Activated CD4-positive, alpha-beta memory T cell treated with anti-CD3 and anti-CD28 coated beads for 36 hours (primary cell): ENCODE data around the gene NUP93. TPM values are rescaled to one million over a fixed set of nuclear protein-coding genes. Genes with fewer than 3 reads are reported as not detected.
A peak's percentile ranks its signal among the peaks of the same experiment; 100 is the strongest.
"Not testable (repeated sequence)": the region's sequence is repeated elsewhere in the genome, so short reads cannot be mapped to it uniquely, and the experiment has no call there.

ENCODE experiments used
- CTCF ChIA-PET: fragments of 350-600 bp; sonication (Branson Sonifier 250); formaldehyde crosslinking; loops from one replicate; lab custom pipeline; 2021; ENCODE audit warnings: antibody characterized with exemption, inconsistent platforms; lab: Charles Lee
- POLR2A ChIA-PET: fragments of 350-600 bp; sonication (Branson Sonifier 250); formaldehyde crosslinking; loops from one replicate; lab custom pipeline; 2021; ENCODE audit warnings: antibody characterized with exemption; lab: Charles Lee
- DNase-seq: peaks from one replicate; pipeline ENCODE4 v3.0.0-alpha.2; 2020
- H3K27ac Mint-ChIP-seq: one replicate; pipeline ENCODE4 v1.8.0; 2021; ENCODE audit warnings: mixed read lengths
- H3K27me3 Mint-ChIP-seq: one replicate; pipeline ENCODE4 v1.8.0; 2021; ENCODE audit warnings: mixed read lengths
- H3K36me3 Mint-ChIP-seq: one replicate; pipeline ENCODE4 v1.8.0; 2021; ENCODE audit warnings: mixed read lengths
- H3K4me1 Mint-ChIP-seq: one replicate; pipeline ENCODE4 v1.8.0; 2021; ENCODE audit warnings: low read depth, mixed read lengths
- H3K4me3 Mint-ChIP-seq: one replicate; pipeline ENCODE4 v1.8.0; 2021; ENCODE audit warnings: mild to moderate bottlenecking, mixed read lengths
- H3K9me3 Mint-ChIP-seq: one replicate; pipeline ENCODE4 v1.8.0; 2021; ENCODE audit warnings: mixed read lengths
- intact Hi-C: fragments of 100-400 bp; cut with micrococcal nuclease; formaldehyde crosslinking; loops from one replicate; pipeline ENCODE4 v1.15.1; 2023
- total RNA-seq, 2 experiments: library from RNA; stranded (reverse); gene quantifications; one replicate each; pipeline ENCODE4 v1.2.3, GENCODE V29; 2021

NUP93 gene
- total RNA-seq, 2 experiments from 2014 or later: 131 to 133 TPM

GRCh38 chr16:56732832-56733231 is 2.9 kb downstream of the NUP93 start:
- Mint-ChIP-seq H3K36me3 (peaks cover 3% of the 10 kb centered on the region), H3K27ac (no peak overlapping the region), H3K27me3 (no peaks in the 10 kb centered on the region), H3K9me3 (no peaks in the 10 kb centered on the region), H3K4me1 (peaks cover 22% of the 10 kb centered on the region), H3K4me3 (no peak overlapping the region)
- DNase-seq: peak; percentile 51
- intact Hi-C loops: loop anchor here (5.0 to 10.0 kb wide), 2 partner anchors 52 to 199 kb away; partner anchors contain the start of gene HERPUD1
- ChIA-PET POLR2A (no interaction called here), CTCF (interaction anchor here (2.1 kb wide), 1 partner anchor 31 kb away, joined by 5 read pairs; no protein-coding TSS in a partner anchor)

GRCh38 chr16:56734429-56734828 is 4.5 kb downstream of the NUP93 start:
- intact Hi-C loops: loop anchor here (5.0 to 10.0 kb wide), 2 partner anchors 50 to 198 kb away; partner anchors contain the start of gene HERPUD1
- DNase-seq: no peak
- H3K9me3 Mint-ChIP-seq: no peaks in the 10 kb centered on the region
- POLR2A ChIA-PET: interaction anchor here (0.6 kb wide), 1 partner anchor 307 kb away, joined by 3 read pairs; no protein-coding TSS in a partner anchor
- peaks cover 3% of the 10 kb centered on the region for H3K36me3 Mint-ChIP-seq
- H3K4me1 Mint-ChIP-seq: peaks cover 13% of the 10 kb centered on the region
- H3K27me3 Mint-ChIP-seq: no peaks in the 10 kb centered on the region
- no peak overlapping the region for H3K4me3 Mint-ChIP-seq
- H3K27ac Mint-ChIP-seq: no peak overlapping the region
- CTCF ChIA-PET: interaction anchor here (2.1 kb wide), 1 partner anchor 32 kb away, joined by 5 read pairs; no protein-coding TSS in a partner anchor

- Mint-ChIP-seq H3K36me3 (no peaks in the 10 kb centered on the region), H3K4me3 (no peak overlapping the region), H3K9me3 (no peaks in the 10 kb centered on the region), H3K27me3 (no peaks in the 10 kb centered on the region), H3K27ac (no peak overlapping the region), H3K4me1 (peaks cover 6% of the 10 kb centered on the region)
- CTCF ChIA-PET: no interaction called here
- POLR2A ChIA-PET: no interaction called here
- no peak for DNase-seq
- intact Hi-C loops: loop anchor here (10.0 kb wide), 1 partner anchor 48 kb away; no protein-coding TSS in a partner anchor
These were observed 6.5 kb downstream of the NUP93 start for GRCh38 chr16:56736476-56736875.

GRCh38 chr16:56737539-56737938 is 7.6 kb downstream of the NUP93 start:
- no peak for DNase-seq
- H3K27me3 Mint-ChIP-seq: no peaks in the 10 kb centered on the region
- H3K4me1 Mint-ChIP-seq: peaks cover 15% of the 10 kb centered on the region
- no peaks in the 10 kb centered on the region for H3K36me3 Mint-ChIP-seq
- intact Hi-C loops: loop anchor here (10.0 kb wide), 1 partner anchor 47 kb away; no protein-coding TSS in a partner anchor
- no peak overlapping the region for H3K27ac Mint-ChIP-seq
- POLR2A ChIA-PET: no interaction called here
- CTCF ChIA-PET: no interaction called here
- no peak overlapping the region for H3K4me3 Mint-ChIP-seq
- H3K9me3 Mint-ChIP-seq: no peaks in the 10 kb centered on the region

- Mint-ChIP-seq H3K4me1 (peaks cover 16% of the 10 kb centered on the region), H3K4me3 (no peak overlapping the region), H3K27me3 (no peaks in the 10 kb centered on the region), H3K27ac (no peak overlapping the region), H3K9me3 (no peaks in the 10 kb centered on the region), H3K36me3 (no peaks in the 10 kb centered on the region)
- ChIA-PET POLR2A (no interaction called here), CTCF (no interaction called here)
- intact Hi-C loops: loop anchor here (10.0 kb wide), 1 partner anchor 47 kb away; no protein-coding TSS in a partner anchor
- no peak for DNase-seq
These were observed 8.3 kb downstream of the NUP93 start for GRCh38 chr16:56738221-56738620.

- H3K27me3 Mint-ChIP-seq, CTCF ChIA-PET, POLR2A ChIA-PET, H3K4me3 Mint-ChIP-seq, H3K27ac Mint-ChIP-seq, DNase-seq, H3K9me3 Mint-ChIP-seq, H3K36me3 Mint-ChIP-seq: not testable (repeated sequence)
- H3K4me1 Mint-ChIP-seq: peaks cover 24% of the 10 kb centered on the region
- intact Hi-C loops: loop anchor here (10.0 kb wide), 1 partner anchor 45 kb away; no protein-coding TSS in a partner anchor
These were observed 9.4 kb downstream of the NUP93 start for GRCh38 chr16:56739378-56739777.

GRCh38 chr16:56741399-56741798 is 11.5 kb downstream of the NUP93 start:
- intact Hi-C loops: no loop called here
- Mint-ChIP-seq H3K27me3 (no peaks in the 10 kb centered on the region), H3K9me3 (no peaks in the 10 kb centered on the region), H3K27ac (no peak overlapping the region), H3K4me3 (no peak overlapping the region), H3K4me1 (peaks cover 25% of the 10 kb centered on the region), H3K36me3 (peaks cover 3% of the 10 kb centered on the region)
- ChIA-PET POLR2A (no interaction called here), CTCF (no interaction called here)
- no peak for DNase-seq

- H3K4me3 Mint-ChIP-seq: no peak overlapping the region
- H3K36me3 Mint-ChIP-seq: peaks cover 3% of the 10 kb centered on the region
- ChIA-PET CTCF (no interaction called here), POLR2A (no interaction called here)
- H3K9me3 Mint-ChIP-seq: no peaks in the 10 kb centered on the region
- no peak for DNase-seq
- no peak overlapping the region for H3K27ac Mint-ChIP-seq
- intact Hi-C loops: no loop called here
- peaks cover 23% of the 10 kb centered on the region for H3K4me1 Mint-ChIP-seq
- H3K27me3 Mint-ChIP-seq: no peaks in the 10 kb centered on the region
These were observed 12.4 kb downstream of the NUP93 start for GRCh38 chr16:56742030-56742984.

GRCh38 chr16:56743840-56744239 is 13.9 kb downstream of the NUP93 start:
- POLR2A ChIA-PET: no interaction called here
- Mint-ChIP-seq H3K9me3 (no peaks in the 10 kb centered on the region), H3K4me3 (no peak overlapping the region), H3K4me1 (peaks cover 22% of the 10 kb centered on the region), H3K36me3 (peaks cover 11% of the 10 kb centered on the region), H3K27ac (no peak overlapping the region), H3K27me3 (no peaks in the 10 kb centered on the region)
- CTCF ChIA-PET: no interaction called here
- DNase-seq: no peak
- intact Hi-C loops: no loop called here

- H3K4me1 Mint-ChIP-seq: peaks cover 26% of the 10 kb centered on the region
- H3K27ac Mint-ChIP-seq: no peak overlapping the region
- no peak overlapping the region for H3K4me3 Mint-ChIP-seq
- peaks cover 18% of the 10 kb centered on the region for H3K36me3 Mint-ChIP-seq
- no peak for DNase-seq
- intact Hi-C loops: no loop called here
- CTCF ChIA-PET: no interaction called here
- POLR2A ChIA-PET: no interaction called here
- H3K9me3 Mint-ChIP-seq: no peaks in the 10 kb centered on the region
- no peaks in the 10 kb centered on the region for H3K27me3 Mint-ChIP-seq
These were observed 15.2 kb downstream of the NUP93 start for GRCh38 chr16:56744996-56745640.

- no peak for DNase-seq
- no peaks in the 10 kb centered on the region for H3K27me3 Mint-ChIP-seq
- no peak overlapping the region for H3K27ac Mint-ChIP-seq
- intact Hi-C loops: no loop called here
- no peak overlapping the region for H3K4me3 Mint-ChIP-seq
- CTCF ChIA-PET: no interaction called here
- no peaks in the 10 kb centered on the region for H3K9me3 Mint-ChIP-seq
- H3K4me1 Mint-ChIP-seq: peaks cover 17% of the 10 kb centered on the region
- POLR2A ChIA-PET: no interaction called here
- peaks cover 28% of the 10 kb centered on the region for H3K36me3 Mint-ChIP-seq
These were observed 17.6 kb downstream of the NUP93 start for GRCh38 chr16:56747486-56748045.

- no peak for DNase-seq
- Mint-ChIP-seq H3K9me3 (no peaks in the 10 kb centered on the region), H3K27me3 (no peaks in the 10 kb centered on the region), H3K36me3 (peaks cover 35% of the 10 kb centered on the region), H3K4me3 (no peak overlapping the region), H3K4me1 (peaks cover 16% of the 10 kb centered on the region), H3K27ac (no peak overlapping the region)
- POLR2A ChIA-PET: no interaction called here
- intact Hi-C loops: no loop called here
- CTCF ChIA-PET: no interaction called here
These were observed 18.3 kb downstream of the NUP93 start for GRCh38 chr16:56748191-56748590.
